Ascending aorta (tissue), 2 donors: ENCODE results near the gene GATAD2A. TPM values are rescaled to one million over a fixed set of nuclear protein-coding genes. Genes with fewer than 3 reads are reported as not detected.
A peak's percentile ranks its signal among the peaks of the same experiment; 100 is the strongest.

Source experiments
- DNase-seq, 2 donors: peaks; one replicate each; pipeline ENCODE4 v3.0.0-alpha.2; 2019; ENCODE audit warnings: low spot score in 2 of 2
- H3K27ac ChIP-seq, 2 donors: fragments of 200-600 bp; sonication (generic); one replicate each; pipeline ENCODE4 v1.5.1; 2016 to 2017; ENCODE audit warnings: mild to moderate bottlenecking in 1 of 2
- H3K27me3 ChIP-seq: fragments of 200-600 bp; sonication (generic); one replicate; pipeline ENCODE4 v1.5.1; 2017
- H3K36me3 ChIP-seq, 2 donors: fragments of 200-600 bp; sonication (generic); one replicate each; pipeline ENCODE4 v1.5.1; 2016
- H3K4me1 ChIP-seq, 2 donors: fragments of 200-600 bp; sonication (generic); one replicate each; pipeline ENCODE4 v1.5.1; 2016 to 2017; ENCODE audit warnings: mild to moderate bottlenecking in 1 of 2
- H3K4me3 ChIP-seq, 2 donors: fragments of 200-600 bp; sonication (generic); one replicate each; pipeline ENCODE4 v1.5.1; 2016 to 2017; ENCODE audit warnings: mild to moderate bottlenecking in 1 of 2
- H3K9me3 ChIP-seq, 2 donors: fragments of 200-600 bp; sonication (generic); one replicate each; pipeline ENCODE4 v1.5.1; 2016
- CTCF ChIP-seq, 3 experiments: fragments of 200-600 bp in 2 of 3; fragments of 450-650 bp in 1 of 3; sonication (generic) in 2 of 3; IDR thresholded peaks; one replicate each; pipeline ENCODE4 v1.5.1; 2016 to 2019; ENCODE audit warnings: antibody characterized with exemption in 3 of 3, mild to moderate bottlenecking in 1 of 3, moderate library complexity in 1 of 3
- intact Hi-C: fragments of 100-400 bp; cut with DNase I; formaldehyde crosslinking; loops from one replicate; pipeline ENCODE4 v1.15.1; 2023
- total RNA-seq: library from RNA; depleted of rRNA; stranded (reverse); fragments of >200 nt; gene quantifications from one replicate; pipeline ENCODE4 v1.1.0, GENCODE V29; 2016

The GATAD2A gene
- total RNA-seq, 1 donor from 2014 or later, result 63.3 TPM

GRCh38 chr19:19443902-19444680 is 38.6 kb downstream of the GATAD2A start:
- Histone ChIP-seq H3K4me1 (peaks cover 0 to 14% of the 10 kb centered on the region in 2 donors), H3K4me3 (no peak overlapping the region), H3K9me3 (no peaks in the 10 kb centered on the region), H3K36me3 (no peaks in the 10 kb centered on the region), H3K27ac (peak overlapping the region; percentile 43 to 57), H3K27me3 (no peaks in the 10 kb centered on the region)
- intact Hi-C loops, result no loop called here
- no peak for TF ChIP-seq CTCF (IDR thresholded peaks at IDR 0.05)
- no peak for DNase-seq

DNA sequence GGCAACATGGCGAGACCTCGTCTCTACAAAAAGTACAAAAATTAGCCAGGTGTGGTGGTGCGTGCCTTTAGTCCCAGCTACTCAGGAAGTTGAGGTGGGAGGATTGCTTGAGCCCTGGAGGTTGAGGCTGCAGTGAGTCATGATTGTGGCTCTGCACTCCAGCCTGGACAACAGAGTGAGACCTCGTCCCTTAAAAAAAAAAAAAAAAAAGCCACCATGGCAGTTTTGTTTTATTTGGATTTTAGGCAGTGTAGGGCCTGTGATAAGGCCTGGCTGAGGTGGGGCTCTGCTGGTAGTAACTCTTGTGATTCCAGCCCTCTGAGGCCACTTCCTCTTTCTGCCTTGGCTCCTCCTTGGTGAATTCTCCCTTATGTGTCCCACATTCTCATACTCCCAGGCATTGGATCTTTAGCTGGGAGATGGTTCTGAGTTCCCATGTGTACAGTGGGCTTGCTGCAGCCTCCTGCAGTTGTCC is 39.2 kb downstream of the GATAD2A start:
- intact Hi-C loops, result no loop called here
- Histone ChIP-seq H3K36me3 (no peaks in the 10 kb centered on the region), H3K27ac (peak overlapping the region; percentile 43 to 57), H3K27me3 (no peaks in the 10 kb centered on the region), H3K9me3 (no peaks in the 10 kb centered on the region), H3K4me1 (peaks cover 0 to 14% of the 10 kb centered on the region in 2 donors), H3K4me3 (no peak overlapping the region)
- no peak for TF ChIP-seq CTCF (IDR thresholded peaks at IDR 0.05)
- no peak for DNase-seq

GRCh38 chr19:19445288-19445687 is 39.8 kb downstream of the GATAD2A start:
- H3K27ac ChIP-seq, result peak overlapping the region; percentile 43 to 57
- intact Hi-C loops, result no loop called here
- peaks cover 0 to 14% of the 10 kb centered on the region in 2 donors for H3K4me1 ChIP-seq
- no peak for TF ChIP-seq CTCF (IDR thresholded peaks at IDR 0.05)
- H3K9me3 ChIP-seq, result no peaks in the 10 kb centered on the region
- no peak for DNase-seq
- no peaks in the 10 kb centered on the region for H3K36me3 ChIP-seq
- no peak overlapping the region for H3K4me3 ChIP-seq
- no peaks in the 10 kb centered on the region for H3K27me3 ChIP-seq

DNA sequence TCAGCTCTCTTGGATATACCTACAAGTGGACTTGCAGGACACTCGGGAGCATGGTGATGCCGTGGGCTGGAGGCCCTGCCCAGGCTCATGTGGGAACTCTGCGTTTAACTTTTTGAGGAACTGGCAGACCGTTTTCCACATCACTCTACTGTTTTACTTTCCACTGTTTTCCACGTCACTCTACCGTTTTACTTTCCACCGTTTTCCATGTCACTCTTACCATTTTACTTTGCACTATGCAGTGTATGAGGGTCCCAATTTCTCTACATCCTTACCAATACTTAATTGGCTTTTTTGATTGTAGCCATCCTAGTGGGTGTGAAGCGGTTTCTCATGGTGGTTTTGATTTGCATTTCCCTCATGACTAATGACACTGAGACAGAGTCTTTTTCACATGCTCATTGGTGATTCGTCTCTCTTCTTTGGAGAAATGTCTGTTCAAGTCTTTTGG is 40.5 kb downstream of the GATAD2A start:
- no peak for DNase-seq
- H3K9me3 ChIP-seq, result no peaks in the 10 kb centered on the region
- H3K27ac ChIP-seq, result no peak overlapping the region
- no peak overlapping the region for H3K4me3 ChIP-seq
- no peaks in the 10 kb centered on the region for H3K36me3 ChIP-seq
- TF ChIP-seq CTCF (IDR thresholded peaks at IDR 0.05), result no peak
- intact Hi-C loops, result no loop called here
- H3K4me1 ChIP-seq, result peaks cover 0 to 14% of the 10 kb centered on the region in 2 donors
- no peaks in the 10 kb centered on the region for H3K27me3 ChIP-seq

DNA sequence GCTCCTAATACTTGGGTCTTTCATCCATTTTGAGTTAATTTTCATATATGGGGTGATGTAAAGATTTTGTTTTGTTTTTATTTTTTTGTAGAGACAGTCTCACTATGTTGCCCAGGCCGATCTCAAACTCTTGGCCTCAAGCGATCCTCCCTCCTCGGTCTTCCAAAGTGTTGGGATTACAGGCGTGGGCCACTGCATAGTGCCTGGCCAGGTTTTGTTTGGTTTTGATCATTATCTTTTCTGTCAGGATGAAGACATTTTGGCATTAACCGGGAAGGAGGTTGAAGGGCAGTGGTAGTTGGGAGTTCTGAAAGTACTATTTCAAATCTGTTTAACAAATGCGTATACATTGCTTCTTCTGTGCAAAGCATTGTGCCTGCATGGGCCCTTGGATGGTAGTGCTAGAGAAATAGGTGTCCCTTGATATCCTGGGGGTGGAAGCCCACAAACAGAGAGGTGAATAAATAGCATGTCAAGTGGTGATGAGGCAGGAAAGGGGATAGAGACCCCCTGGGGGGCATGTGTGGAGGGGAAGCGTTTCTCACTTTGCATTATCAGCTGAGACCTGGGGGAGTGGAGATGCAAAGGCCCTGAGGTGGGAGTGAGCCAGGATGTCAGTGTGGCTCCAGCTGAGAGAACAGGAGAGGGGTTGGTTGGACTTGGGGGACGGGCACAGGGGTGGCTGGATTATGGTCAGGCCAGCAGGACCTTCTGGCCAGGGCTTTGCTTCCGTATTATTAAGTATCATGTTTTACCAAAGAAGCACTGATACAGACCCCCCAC is 41.4 kb downstream of the GATAD2A start:
- Histone ChIP-seq H3K36me3 (no peaks in the 10 kb centered on the region), H3K27me3 (no peaks in the 10 kb centered on the region), H3K4me3 (no peak overlapping the region), H3K4me1 (peaks cover 0 to 14% of the 10 kb centered on the region in 2 donors), H3K9me3 (no peaks in the 10 kb centered on the region), H3K27ac (no peak overlapping the region)
- intact Hi-C loops, result no loop called here
- no peak for TF ChIP-seq CTCF (IDR thresholded peaks at IDR 0.05)
- DNase-seq, result no peak
